HL-60 (cell line): ENCODE measurements around the gene SOCS2.

Source experiments
- POLR2AphosphoS5 ChIP-seq: IDR thresholded peaks from 2 replicates; pipeline ENCODE4 v1.6.1; 2012; ENCODE audit warnings: low read depth
- TF ChIP-seq, protein P1 (sequence below): IDR thresholded peaks from one replicate; pipeline ENCODE4 v1.5.1; 2011; ENCODE audit warnings: low read length, control low read depth, inconsistent platforms; ENCODE audit not compliant: insufficient read depth

GRCh38 chr12:93569301-93569655 lies 3.2 kb upstream of the SOCS2 start:
- TF ChIP-seq, protein P1, sequence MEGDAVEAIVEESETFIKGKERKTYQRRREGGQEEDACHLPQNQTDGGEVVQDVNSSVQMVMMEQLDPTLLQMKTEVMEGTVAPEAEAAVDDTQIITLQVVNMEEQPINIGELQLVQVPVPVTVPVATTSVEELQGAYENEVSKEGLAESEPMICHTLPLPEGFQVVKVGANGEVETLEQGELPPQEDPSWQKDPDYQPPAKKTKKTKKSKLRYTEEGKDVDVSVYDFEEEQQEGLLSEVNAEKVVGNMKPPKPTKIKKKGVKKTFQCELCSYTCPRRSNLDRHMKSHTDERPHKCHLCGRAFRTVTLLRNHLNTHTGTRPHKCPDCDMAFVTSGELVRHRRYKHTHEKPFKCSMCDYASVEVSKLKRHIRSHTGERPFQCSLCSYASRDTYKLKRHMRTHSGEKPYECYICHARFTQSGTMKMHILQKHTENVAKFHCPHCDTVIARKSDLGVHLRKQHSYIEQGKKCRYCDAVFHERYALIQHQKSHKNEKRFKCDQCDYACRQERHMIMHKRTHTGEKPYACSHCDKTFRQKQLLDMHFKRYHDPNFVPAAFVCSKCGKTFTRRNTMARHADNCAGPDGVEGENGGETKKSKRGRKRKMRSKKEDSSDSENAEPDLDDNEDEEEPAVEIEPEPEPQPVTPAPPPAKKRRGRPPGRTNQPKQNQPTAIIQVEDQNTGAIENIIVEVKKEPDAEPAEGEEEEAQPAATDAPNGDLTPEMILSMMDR = no peak
- TF ChIP-seq POLR2AphosphoS5 = no peak
